ENCODE results near the gene ROPN1.

- TF ChIP-seq FOXK2 (IDR thresholded peaks at IDR 0.05) (no peak), SUZ12 (IDR thresholded peaks at IDR 0.05) (no peak), LEF1 (IDR thresholded peaks at IDR 0.05; ENCODE audit: borderline replicate concordance) (no peak), FOXM1 (IDR thresholded peaks at IDR 0.05; ENCODE audit: borderline replicate concordance) (no peak), L3MBTL2 (conservative IDR thresholded peaks at IDR 0.05) (no peak), TARDBP (IDR thresholded peaks at IDR 0.05) (no peak), BHLHE40 (IDR thresholded peaks at IDR 0.05; ENCODE audit: borderline replicate concordance) (no peak), FOXA1 (IDR thresholded peaks at IDR 0.05) (no peak), SP1 (IDR thresholded peaks at IDR 0.05) (no peak), ARNT (IDR thresholded peaks at IDR 0.05) (no peak)
Observed at GRCh38 chr3:123941121-123941520, 50.8 kb downstream of the ROPN1 start.

All from HEK293T (cell line).